Measurements from ENCODE around the gene R3HDM1.
A peak's percentile ranks its signal among the peaks of the same experiment; 100 is the strongest.

The R3HDM1 gene

DNA sequence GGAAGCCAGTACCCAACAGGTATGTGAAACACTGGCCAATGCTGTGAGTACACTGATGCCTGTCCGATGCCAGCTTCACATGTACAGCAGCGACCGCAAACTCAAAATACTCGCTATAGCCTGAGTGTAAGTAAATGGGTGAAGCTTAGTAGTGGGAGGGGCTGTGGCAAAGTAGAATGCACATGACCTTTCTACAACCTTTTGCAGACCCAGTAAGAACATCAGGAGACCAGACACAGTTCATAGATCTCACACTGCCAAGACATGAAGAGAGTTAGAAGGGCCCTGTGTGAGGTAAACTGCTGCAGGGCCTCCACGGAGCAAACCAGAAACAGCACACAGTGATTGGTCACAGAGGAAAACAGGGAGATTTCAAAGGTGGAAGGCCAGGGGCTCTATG lies 201.3 kb downstream of the R3HDM1 start:
- no peak overlapping the region for H3K27ac ChIP-seq
- TF ChIP-seq, protein P1, sequence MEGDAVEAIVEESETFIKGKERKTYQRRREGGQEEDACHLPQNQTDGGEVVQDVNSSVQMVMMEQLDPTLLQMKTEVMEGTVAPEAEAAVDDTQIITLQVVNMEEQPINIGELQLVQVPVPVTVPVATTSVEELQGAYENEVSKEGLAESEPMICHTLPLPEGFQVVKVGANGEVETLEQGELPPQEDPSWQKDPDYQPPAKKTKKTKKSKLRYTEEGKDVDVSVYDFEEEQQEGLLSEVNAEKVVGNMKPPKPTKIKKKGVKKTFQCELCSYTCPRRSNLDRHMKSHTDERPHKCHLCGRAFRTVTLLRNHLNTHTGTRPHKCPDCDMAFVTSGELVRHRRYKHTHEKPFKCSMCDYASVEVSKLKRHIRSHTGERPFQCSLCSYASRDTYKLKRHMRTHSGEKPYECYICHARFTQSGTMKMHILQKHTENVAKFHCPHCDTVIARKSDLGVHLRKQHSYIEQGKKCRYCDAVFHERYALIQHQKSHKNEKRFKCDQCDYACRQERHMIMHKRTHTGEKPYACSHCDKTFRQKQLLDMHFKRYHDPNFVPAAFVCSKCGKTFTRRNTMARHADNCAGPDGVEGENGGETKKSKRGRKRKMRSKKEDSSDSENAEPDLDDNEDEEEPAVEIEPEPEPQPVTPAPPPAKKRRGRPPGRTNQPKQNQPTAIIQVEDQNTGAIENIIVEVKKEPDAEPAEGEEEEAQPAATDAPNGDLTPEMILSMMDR (conservative IDR thresholded peaks at IDR 0.05) = no peak

DNA sequence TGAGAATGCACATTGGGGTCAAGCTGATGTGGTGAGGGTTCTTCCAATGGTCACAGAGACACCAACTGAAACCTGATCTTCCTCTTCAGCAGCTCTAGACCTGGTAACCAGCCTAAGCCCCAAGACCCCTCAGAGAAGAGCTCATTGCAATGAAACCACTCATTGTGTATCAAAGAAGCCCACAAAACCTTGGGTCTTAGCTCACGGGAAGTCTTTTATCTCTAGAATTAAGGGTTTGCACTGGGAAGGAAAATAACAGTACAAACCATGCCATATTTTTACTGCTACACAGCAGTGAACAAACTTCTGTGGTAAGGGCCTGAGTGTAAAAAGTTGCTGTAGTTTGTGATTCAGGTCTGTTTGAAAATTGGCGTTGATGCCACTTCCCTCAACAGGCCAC lies 201.8 kb downstream of the R3HDM1 start:
- TF ChIP-seq, protein P1 (conservative IDR thresholded peaks at IDR 0.05) = no peak
- no peak overlapping the region for H3K27ac ChIP-seq

DNA sequence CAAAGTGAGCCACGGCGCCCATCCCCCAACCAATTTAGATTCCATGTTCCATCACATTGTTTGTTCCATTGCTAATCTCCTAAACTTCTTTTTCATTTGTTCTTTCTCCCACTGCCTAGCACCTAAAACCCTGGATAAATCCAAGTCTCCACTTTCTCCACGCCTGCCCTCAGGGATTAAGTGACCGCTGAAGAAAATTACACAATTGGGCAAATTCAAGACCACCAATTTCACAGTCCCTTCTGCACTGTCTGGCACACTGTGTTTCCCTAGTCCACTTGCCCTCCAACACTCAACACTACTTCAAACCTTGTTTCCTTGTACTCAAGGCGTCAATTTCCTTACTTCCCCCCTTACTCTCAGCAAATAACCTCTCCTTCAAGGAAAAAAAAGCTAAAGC lies 205.3 kb downstream of the R3HDM1 start:
- no peak overlapping the region for H3K27ac ChIP-seq
- TF ChIP-seq, protein P1 (conservative IDR thresholded peaks at IDR 0.05) = no peak

DNA sequence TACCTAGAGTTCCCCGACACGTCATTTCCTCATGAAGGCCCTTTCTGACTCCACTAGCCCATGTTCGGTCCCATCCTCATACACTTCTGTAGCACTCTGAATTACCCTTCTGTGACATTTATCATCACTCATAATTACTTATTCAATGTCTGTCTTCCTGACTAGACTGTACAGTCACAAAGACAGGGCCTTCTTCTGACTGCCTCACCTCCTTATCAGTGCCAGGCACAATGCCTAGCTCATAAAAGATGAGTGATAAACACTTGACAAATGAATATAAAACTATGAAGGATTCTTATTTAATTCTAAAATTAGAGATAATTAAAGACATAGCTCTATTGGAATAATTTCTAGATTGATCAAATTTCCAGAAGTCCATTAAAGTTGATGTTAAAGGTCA lies 208.9 kb downstream of the R3HDM1 start:
- no peak overlapping the region for H3K27ac ChIP-seq
- TF ChIP-seq, protein P1 (conservative IDR thresholded peaks at IDR 0.05) = no peak

DNA sequence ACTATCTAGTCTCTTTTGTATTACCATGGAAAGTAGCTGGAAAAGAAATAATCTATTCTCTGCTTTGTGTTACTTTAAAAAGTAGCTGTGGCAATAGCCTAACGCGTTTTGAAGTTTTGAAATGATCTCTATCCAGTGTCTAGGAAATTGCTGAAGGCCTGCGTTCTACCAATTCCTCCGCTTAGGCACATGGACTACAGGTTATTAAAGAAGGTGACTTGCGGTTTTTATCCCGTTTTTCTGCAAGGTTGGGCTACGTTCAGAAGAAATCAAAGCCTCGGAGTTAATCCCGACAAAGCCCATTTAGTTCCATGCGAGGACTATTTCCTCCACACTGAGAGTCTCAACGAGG lies 209.7 kb downstream of the R3HDM1 start:
- H3K27ac ChIP-seq = no peak overlapping the region; the same call in 1 of the 2 replicates
- TF ChIP-seq, protein P1 (conservative IDR thresholded peaks at IDR 0.05) = no peak

DNA sequence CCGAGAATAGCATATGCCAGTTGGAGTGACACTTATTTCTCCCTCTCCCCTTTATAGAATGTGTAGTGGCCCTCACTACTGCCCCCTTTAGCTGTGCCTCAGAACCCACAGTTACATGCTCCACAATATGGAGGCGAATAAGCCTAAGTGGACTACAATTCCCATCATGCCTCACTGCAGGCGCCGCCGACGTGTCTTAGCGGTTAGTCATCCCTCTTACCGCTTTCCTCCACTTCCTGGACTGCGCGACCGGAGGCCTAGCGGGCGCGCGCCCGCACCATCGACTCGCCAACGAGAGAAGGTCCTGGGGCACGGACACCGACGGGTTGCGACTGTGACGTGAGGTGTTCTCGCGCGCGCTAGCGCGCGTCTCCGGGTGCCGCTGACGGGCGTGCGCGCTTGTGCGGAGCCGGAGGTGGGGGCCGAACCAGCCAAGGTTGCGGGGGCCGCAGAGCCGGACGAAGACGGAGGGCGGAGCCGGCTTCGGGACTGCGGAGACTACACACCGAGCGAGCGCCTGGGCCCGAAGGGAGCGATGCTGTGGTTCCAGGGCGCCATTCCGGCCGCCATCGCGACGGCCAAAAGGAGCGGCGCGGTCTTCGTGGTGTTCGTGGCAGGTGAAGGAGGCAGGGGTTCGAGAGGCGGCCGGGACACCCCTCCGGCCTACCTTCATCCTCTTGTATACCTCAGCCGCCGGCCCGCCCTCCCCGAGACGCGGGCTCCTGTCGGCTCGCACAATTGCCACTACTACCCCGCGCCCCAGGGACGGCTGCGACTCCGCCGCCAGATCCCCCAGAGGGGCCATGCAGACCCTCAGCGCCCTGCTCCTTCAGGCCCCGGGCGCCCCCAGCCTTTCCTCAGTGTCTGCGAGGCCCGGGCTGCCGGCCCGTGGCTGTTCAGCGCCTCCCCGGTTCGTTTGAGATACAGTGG lies 210.4 kb downstream of the R3HDM1 start, which contains the start of gene UBXN4:
Gene UBXN4 (plus strand): TSS at position 461 of the 930 bp plus-strand sequence. CDS start 75 bp downstream, at position 536.
- TF ChIP-seq, protein P1 (conservative IDR thresholded peaks at IDR 0.05) = peak; percentile 56
- peak within 1 kb of the TSS; percentile 96 for H3K27ac ChIP-seq

DNA sequence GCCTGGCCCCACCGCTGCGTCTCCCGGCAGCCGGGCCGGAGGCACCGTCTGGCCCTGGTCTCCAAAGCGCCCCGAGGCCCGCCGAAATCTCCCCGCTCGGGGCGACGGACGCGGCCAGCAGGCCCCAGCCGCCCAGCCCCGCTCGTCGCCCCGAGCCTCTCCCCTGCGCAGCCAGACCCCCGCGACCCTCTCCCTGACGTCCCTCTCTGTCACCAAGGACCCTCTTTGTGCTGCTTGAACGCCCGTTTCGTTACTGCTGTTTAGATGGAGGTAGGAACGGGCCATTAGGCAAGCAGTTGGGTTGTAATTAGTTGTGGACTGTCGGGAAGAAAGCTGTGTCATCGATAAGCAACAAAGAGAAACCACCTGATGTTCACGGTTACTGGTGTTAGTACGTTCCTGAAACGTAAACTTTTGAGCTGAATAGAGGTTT lies 211.1 kb downstream of the R3HDM1 start:
- TF ChIP-seq, protein P1 (conservative IDR thresholded peaks at IDR 0.05) = no peak
- H3K27ac ChIP-seq = peak overlapping the region; percentile 96
